ENCODE results near the gene GALNT15.

GRCh38 chr3:16186565-16186964, 12.1 kb downstream of the GALNT15 start:
- no peak for TF ChIP-seq POLR2A (IDR thresholded peaks at IDR 0.05; ENCODE audit: low read depth, low read length)
- no peak for TF ChIP-seq POLR2AphosphoS5 (IDR thresholded peaks at IDR 0.05; ENCODE audit: low read depth, low read length)

Data from GM12892 (cell line).